PC-9 (cell line): Measurements from ENCODE around the gene PELI3. TPM values are rescaled to one million over a fixed set of nuclear protein-coding genes. Genes with fewer than 3 reads are reported as not detected.

Source experiments
- BruUV-seq: library from RNA; stranded (reverse); fragments of 400-500 nt; replicated peaks from 2 replicates; lab custom pipeline; 2021; lab: Mats Ljungman, UMichigan
- CTCF ChIA-PET: fragments of 300-600 bp; sonication (Branson Sonifier 250); formaldehyde crosslinking; loops from one replicate; lab custom pipeline; 2022; ENCODE audit warnings: antibody characterized with exemption; lab: Charles Lee
- POLR2A ChIA-PET: fragments of 300-600 bp; sonication (Branson Sonifier 250); formaldehyde crosslinking; loops from one replicate; lab custom pipeline; 2022; ENCODE audit warnings: antibody characterized with exemption; ENCODE audit not compliant: unreplicated experiment; lab: Charles Lee
- DNase-seq, 2 experiments: peaks; one replicate each; pipeline versions ENCODE4 v3.0.0 to v3.0.0-alpha.2; 2015 to 2022; ENCODE audit warnings: mixed read lengths in 1 of 2
- H2AFZ ChIP-seq: fragments of 200-600 bp; sonication (generic); 2 replicates; pipeline ENCODE4 v1.8.1; 2017; ENCODE audit warnings: antibody characterized with exemption
- H3F3A ChIP-seq: fragments of 200-600 bp; sonication (generic); 2 replicates; pipeline ENCODE4 v1.8.1; 2017; ENCODE audit warnings: antibody characterized with exemption, mild to moderate bottlenecking, low read depth; ENCODE audit not compliant: insufficient read depth
- H3K27ac ChIP-seq: fragments of 200-600 bp; sonication (generic); 2 replicates; pipeline ENCODE4 v1.6.1; 2016; ENCODE audit warnings: mixed run types
- H3K27me3 ChIP-seq: fragments of 200-600 bp; sonication (generic); 2 replicates; pipeline ENCODE4 v1.6.1; 2016; ENCODE audit warnings: low read depth, mixed run types; ENCODE audit not compliant: insufficient read depth
- H3K36me3 ChIP-seq: fragments of 200-600 bp; sonication (generic); 2 replicates; pipeline ENCODE4 v1.6.1; 2016; ENCODE audit warnings: low read depth, mixed run types
- H3K4me1 ChIP-seq: fragments of 200-600 bp; sonication (generic); replicated peaks from 2 replicates; pipeline ENCODE4 v1.6.1; 2016; ENCODE audit warnings: mixed run types; ENCODE audit not compliant: insufficient read depth
- H3K4me2 ChIP-seq: fragments of 200-600 bp; sonication (generic); 2 replicates; pipeline ENCODE4 v1.6.1; 2017; ENCODE audit warnings: mixed run types
- H3K4me3 ChIP-seq: fragments of 200-600 bp; sonication (generic); 2 replicates; pipeline ENCODE4 v1.6.1; 2016; ENCODE audit warnings: mixed run types
- H3K79me2 ChIP-seq: fragments of 200-600 bp; sonication (generic); 2 replicates; pipeline ENCODE4 v1.6.1; 2017; ENCODE audit warnings: low read depth, mixed run types
- H3K9me2 ChIP-seq: fragments of 200-600 bp; sonication (generic); 2 replicates; pipeline ENCODE4 v1.8.1; 2017; ENCODE audit warnings: mild to moderate bottlenecking; ENCODE audit not compliant: insufficient read depth
- H3K9me3 ChIP-seq: fragments of 200-600 bp; sonication (generic); 2 replicates; pipeline ENCODE4 v1.8.1; 2016; ENCODE audit warnings: low read depth; ENCODE audit not compliant: insufficient read depth
- H4K20me1 ChIP-seq: fragments of 200-600 bp; sonication (generic); 2 replicates; pipeline ENCODE4 v1.8.1; 2017; ENCODE audit not compliant: insufficient read depth
- EZH2 ChIP-seq: fragments of 200-600 bp; sonication (generic); IDR thresholded peaks from 2 replicates; pipeline ENCODE4 v1.8.0; 2017; ENCODE audit warnings: antibody characterized with exemption, low read depth
- intact Hi-C: fragments of 100-400 bp; cut with micrococcal nuclease; formaldehyde crosslinking; loops from one replicate; pipeline ENCODE4 v1.10.0; 2022; ENCODE audit not compliant: unreplicated experiment
- total RNA-seq: library from RNA; stranded (reverse); gene quantifications from 2 replicates; pipeline ENCODE4 v1.2.3, GENCODE V29; 2021
- TF ChIP-seq, protein P1 (sequence below): fragments of 200-600 bp; sonication (generic); conservative IDR thresholded peaks from 2 replicates; pipeline ENCODE4 v1.6.1; 2017; ENCODE audit warnings: mixed run types, antibody characterized with exemption, mild to moderate bottlenecking, moderate library complexity

The PELI3 gene
- total RNA-seq, 1 experiment from 2014 or later = 14.0 TPM

DNA sequence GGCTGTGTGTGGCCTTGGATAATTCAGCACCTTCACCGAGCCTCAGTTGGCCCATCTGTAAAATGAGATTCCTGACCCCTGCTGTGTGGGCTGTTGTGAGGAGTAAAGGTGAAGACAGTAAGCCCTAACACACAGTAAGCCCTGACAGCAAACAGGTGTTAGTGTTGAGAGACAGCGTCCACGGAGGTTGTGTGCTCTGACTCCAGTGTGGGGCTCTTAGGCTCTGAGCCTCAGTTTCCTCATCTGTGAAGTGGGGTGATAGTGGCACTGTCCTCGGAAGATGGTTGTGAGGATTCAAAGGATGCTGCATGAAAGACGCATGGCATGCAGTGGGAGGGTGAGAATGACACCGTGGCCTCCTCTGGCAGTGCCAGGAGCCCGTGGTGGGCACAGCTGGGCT lies 27.8 kb downstream of the PELI3 start:
- POLR2A ChIA-PET = no interaction called here
- intact Hi-C loops = no loop called here
- CTCF ChIA-PET = no interaction called here

DNA sequence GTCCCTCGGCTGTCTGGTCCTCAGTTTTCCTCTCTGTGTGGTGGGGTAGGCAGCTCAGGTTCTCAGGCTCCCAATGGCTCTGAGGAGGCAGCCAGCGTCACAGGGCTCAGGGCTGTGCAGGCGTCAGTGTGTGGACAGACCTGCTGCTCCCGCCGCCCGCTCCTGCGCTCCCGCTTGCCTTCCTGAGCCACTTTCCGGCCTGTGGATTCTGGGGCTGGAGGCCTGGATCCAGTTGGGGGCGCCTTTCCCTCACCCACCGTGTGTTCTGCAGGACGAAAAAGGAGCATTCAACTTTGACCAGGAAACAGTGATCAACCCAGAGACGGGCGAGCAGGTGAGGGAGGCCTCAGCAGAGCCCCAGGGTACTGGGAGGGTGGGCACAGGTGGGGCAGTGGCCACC lies 28.2 kb downstream of the PELI3 start:
- no peaks in the 10 kb centered on the region for H3K9me2 ChIP-seq
- no TSS peak for BruUV-seq
- H3K4me3 ChIP-seq = no peak overlapping the region
- no peak for TF ChIP-seq EZH2
- TF ChIP-seq, protein P1, sequence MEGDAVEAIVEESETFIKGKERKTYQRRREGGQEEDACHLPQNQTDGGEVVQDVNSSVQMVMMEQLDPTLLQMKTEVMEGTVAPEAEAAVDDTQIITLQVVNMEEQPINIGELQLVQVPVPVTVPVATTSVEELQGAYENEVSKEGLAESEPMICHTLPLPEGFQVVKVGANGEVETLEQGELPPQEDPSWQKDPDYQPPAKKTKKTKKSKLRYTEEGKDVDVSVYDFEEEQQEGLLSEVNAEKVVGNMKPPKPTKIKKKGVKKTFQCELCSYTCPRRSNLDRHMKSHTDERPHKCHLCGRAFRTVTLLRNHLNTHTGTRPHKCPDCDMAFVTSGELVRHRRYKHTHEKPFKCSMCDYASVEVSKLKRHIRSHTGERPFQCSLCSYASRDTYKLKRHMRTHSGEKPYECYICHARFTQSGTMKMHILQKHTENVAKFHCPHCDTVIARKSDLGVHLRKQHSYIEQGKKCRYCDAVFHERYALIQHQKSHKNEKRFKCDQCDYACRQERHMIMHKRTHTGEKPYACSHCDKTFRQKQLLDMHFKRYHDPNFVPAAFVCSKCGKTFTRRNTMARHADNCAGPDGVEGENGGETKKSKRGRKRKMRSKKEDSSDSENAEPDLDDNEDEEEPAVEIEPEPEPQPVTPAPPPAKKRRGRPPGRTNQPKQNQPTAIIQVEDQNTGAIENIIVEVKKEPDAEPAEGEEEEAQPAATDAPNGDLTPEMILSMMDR = no peak
- CTCF ChIA-PET = no interaction called here
- no peak overlapping the region for H3K27ac ChIP-seq
- POLR2A ChIA-PET = interaction anchor here (0.6 kb wide), 1 partner anchor 16 kb away, joined by 5 read pairs; no protein-coding TSS in a partner anchor
- 0 out of 2 replicates have a peak, but pooled peaks cover 4% of the 10 kb centered on the region for H4K20me1 ChIP-seq
- H3K9me3 ChIP-seq = no peaks in the 10 kb centered on the region
- H3K27me3 ChIP-seq = no peaks in the 10 kb centered on the region
- no peaks in the 10 kb centered on the region for H3K79me2 ChIP-seq
- H3K4me2 ChIP-seq = no peak overlapping the region
- H2AFZ ChIP-seq = no peak overlapping the region
- no peak for DNase-seq
- 0 out of 2 replicates have a peak, but pooled peaks cover 4% of the 10 kb centered on the region for H3F3A ChIP-seq
- intact Hi-C loops = no loop called here
- H3K36me3 ChIP-seq = no peaks in the 10 kb centered on the region; the same call in 1 of the 2 replicates
- H3K4me1 ChIP-seq = no peaks in the 10 kb centered on the region

More for the DNA sequence above, 27.8 kb downstream of the PELI3 start:
- Histone ChIP-seq H3K9me2 (no peaks in the 10 kb centered on the region), H3K27ac (no peak overlapping the region), H3F3A (0 out of 2 replicates have a peak, but pooled peaks cover 4% of the 10 kb centered on the region), H3K4me1 (no peaks in the 10 kb centered on the region), H3K36me3 (no peaks in the 10 kb centered on the region; the same call in 1 of the 2 replicates), H3K4me2 (no peak overlapping the region), H4K20me1 (0 out of 2 replicates have a peak, but pooled peaks cover 4% of the 10 kb centered on the region), H3K79me2 (no peaks in the 10 kb centered on the region), H2AFZ (no peak overlapping the region), H3K9me3 (no peaks in the 10 kb centered on the region), H3K27me3 (no peaks in the 10 kb centered on the region), H3K4me3 (no peak overlapping the region)
- no peak for DNase-seq
- BruUV-seq = no TSS peak
- TF ChIP-seq, protein P1 = no peak

DNA sequence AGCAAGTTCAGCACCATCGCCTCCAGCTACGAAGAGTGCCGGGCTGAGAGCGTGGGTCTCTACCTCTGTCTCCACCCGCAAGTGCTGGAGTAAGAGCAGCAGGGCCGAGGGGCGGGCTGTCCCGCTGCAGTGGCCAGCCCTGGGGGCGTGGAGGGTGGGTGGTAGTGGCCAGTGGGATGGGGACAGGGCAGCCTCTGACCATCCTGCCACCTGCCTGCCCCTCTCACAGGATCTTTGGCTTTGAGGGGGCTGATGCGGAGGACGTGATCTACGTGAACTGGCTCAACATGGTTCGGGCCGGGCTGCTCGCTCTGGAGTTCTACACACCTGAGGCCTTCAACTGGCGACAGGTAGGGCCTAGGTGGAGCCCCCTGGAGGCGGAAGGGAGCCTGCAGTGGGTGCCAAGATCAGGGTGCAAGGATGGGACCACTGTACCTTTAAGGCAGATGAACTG lies 28.7 kb downstream of the PELI3 start:
- Histone ChIP-seq H3K4me1 (no peaks in the 10 kb centered on the region), H2AFZ (no peak overlapping the region), H3K36me3 (no peaks in the 10 kb centered on the region; the same call in 1 of the 2 replicates), H3K4me3 (no peak overlapping the region), H3F3A (0 out of 2 replicates have a peak, but pooled peaks cover 4% of the 10 kb centered on the region), H3K27me3 (no peaks in the 10 kb centered on the region), H3K27ac (no peak overlapping the region), H3K9me3 (no peaks in the 10 kb centered on the region), H4K20me1 (0 out of 2 replicates have a peak, but pooled peaks cover 4% of the 10 kb centered on the region), H3K9me2 (no peaks in the 10 kb centered on the region), H3K4me2 (no peak overlapping the region), H3K79me2 (no peaks in the 10 kb centered on the region)
- TF ChIP-seq, protein P1 = peak; percentile 54
- TF ChIP-seq EZH2 = no peak
- ChIA-PET POLR2A (interaction anchor here (0.6 kb wide), 1 partner anchor 17 kb away, joined by 5 read pairs; no protein-coding TSS in a partner anchor), CTCF (no interaction called here)
- no peak for DNase-seq
- intact Hi-C loops = no loop called here
- no TSS peak for BruUV-seq
